NCI-H1417 treated with DMSO at 0.1 percent for 48 hours (cell line): ENCODE results near the gene RBMS3.

Experiments
- DNase-seq: peaks from one replicate; lab custom pipeline; 2025; lab: John Stamatoyannopoulos, UW

The RBMS3 gene

DNA sequence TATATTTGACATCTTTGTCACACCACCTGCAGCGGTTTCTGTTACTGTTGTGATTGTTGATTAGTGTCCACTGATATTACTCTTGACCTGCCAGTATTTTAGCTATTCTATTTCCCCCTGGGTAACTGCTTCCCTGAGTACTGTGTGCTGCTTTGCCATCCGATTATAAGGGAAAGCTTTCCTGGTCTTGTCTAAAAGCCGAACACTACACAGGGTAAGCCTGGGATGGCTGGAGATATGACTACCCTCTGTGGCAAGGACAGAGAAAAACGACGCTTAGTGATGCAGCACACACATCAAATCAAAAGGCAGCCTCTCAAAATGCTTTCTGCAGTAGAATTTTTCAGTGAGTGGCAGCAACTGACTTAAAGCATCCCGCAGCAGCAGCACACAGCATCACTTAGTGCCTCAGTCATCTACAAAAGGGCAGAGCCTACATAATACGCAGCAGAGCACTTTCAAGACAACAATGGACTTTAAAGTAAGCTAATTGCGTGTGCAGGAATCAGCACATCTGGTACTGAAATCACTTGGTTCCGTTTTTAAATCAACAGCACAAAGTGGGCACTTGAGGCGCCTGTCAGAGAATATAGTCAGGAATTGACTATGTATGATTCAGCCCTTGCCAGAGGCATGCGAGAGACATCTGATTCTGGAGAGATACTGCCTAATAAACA is 669.2 kb downstream of the RBMS3 start:
- no peak for DNase-seq

DNA sequence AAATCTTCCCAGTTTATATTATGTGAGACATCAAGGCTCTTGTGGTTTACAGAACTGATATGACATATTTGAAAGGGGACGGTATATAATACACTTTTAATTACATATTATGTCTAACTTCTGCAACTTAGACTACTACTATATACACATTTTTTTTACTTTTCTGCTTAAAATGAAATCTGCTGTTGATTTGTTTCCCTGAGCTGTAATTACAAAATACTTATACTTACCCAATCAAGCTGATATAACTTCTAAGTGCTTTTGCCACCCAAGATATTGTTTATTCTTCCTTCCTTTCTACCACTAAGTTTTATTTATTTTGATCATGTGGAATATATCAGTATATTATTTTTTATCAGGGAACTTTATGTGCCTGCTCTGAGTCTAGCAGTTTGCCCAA is 671.6 kb downstream of the RBMS3 start:
- DNase-seq = no peak

DNA sequence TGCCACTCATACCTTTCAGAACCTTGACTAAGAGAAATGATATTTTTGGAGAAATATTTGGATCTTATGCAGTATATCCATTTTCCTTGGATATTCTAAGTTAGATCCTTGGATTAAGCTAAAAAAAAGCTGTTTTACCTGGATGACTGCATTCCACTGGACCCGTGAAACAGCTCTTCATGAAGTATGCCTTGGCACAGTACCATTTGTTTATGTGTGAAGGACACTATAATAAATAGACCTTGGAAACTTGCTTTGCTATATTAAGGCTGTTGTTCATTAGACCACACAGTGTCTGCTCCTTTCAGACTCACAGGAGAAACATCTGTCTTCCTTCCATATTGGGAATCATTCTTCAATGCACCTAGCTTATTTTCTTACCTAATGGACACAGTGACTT is 674.5 kb downstream of the RBMS3 start:
- no peak for DNase-seq

DNA sequence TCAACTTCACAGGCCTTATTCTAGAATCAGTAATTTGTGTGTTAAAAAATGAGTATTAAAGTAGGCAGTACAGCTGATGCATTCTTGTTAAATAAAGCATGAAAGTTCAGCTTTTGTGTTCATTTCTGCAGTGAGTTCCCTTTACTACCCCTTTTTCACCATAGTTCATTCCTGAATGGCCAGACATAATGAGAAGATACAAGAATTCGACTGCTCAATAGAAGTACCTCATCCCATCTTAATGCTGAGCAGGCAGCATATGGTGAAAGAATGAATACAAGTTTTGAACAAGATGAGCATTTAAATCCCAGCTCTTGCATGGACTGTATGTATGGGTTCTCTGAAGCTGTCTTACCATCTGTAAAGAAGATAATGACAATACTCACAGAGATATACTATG is 677.9 kb downstream of the RBMS3 start:
- DNase-seq = no peak

DNA sequence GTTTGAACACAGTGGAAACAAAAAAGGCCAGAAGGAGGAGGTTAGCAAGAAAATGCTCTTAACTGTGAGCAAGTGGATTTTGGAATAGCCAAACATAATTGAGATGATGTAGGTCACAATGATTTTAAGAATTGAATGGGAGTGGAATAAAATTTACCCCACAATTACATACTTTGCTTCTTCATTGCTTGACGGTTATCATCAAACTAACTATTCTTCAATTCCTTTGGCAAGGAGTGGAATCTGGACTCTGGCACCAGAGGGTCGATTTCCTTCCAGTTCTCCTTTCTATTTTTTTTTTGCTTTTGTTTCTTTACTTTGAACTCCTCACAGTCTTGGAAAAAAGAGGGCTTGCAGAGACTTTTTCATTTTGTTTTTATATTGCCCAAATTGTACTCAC is 691.0 kb downstream of the RBMS3 start:
- no peak for DNase-seq

DNA sequence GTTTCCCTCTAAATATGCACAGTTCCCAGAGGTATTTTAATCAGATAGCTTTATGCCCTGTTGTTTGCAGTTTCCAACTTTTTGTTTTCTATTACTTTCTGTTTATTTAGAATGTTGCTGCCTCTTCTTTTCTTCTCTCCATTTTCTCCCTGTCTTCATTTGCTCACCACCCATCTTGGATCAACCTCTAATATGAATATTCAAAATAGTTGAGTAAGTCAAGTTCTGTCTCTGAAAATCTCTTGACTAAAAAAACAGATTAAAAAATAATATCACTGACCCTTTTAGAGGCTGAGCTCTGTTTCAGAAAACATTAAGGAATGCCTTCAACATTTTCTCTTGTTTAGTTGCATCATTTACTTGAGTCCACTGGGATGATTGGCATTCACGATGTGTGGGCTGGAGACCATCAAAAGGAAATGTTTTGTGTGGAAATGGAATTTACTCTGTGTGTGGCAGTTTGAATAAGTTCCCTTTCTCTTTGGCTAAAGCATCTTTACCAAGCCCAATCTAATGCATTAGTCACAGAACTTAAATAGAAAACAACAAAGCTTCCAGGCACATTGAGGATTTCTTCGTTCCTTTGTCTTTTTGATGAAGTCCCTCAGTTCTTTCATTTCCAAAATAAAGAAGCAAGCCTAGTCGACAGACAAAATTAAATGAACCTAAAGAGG is 691.6 kb downstream of the RBMS3 start:
- DNase-seq = no peak

DNA sequence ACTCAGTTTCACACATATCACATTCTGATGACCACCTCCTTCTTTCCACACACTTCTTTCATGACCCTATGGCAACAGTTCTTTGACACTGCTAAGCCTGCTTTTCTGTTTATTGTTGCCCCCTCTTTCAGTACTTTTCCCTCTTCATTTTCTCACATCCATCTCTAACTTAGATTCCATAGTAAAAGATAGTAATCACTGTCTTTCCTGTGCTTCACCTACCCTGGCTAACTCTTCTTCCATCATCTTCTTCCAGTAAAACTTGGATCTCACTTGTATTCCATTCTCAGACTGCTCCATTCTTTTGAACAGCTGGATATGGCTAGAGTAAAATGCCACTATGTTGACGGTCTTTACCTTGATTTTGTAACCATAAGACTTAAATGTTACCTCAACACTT is 692.9 kb downstream of the RBMS3 start:
- no peak for DNase-seq

DNA sequence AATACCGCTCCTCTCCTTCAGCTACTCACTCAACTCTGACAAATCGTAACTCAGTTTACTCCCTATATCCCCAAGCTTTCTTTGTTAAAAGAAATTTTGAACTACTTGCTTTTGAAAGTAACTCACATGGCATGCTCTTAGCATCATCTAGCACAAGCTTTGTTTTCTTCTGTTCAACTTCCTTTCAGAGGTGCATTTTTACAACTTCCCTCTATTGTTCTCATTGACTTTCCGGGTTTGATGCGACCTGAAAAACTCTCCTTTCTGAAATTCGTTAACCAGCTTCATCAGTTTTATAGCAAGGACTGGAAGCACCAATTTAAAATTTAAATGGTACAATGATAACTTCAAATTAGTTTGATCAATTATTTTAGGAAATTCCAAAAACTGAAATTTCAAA is 696.0 kb downstream of the RBMS3 start:
- no peak for DNase-seq

DNA sequence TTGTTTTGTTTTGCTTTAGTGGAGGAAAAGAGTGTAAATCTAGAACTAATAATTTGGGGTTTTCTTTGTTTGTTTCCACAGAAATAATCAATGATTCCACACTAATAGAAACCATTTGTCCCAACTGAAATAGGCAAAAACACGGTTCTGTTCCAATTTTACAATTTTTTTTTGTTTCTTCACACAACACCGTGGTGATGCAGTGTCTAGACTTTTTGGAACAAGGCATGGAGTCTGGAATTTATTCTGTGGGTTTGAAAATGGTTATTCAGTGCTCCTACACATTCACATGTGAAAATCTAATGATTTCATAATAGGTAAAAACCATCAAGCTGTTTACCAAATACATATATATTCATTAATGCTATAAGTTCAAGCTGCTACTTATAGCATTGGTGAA is 696.5 kb downstream of the RBMS3 start:
- no peak for DNase-seq

DNA sequence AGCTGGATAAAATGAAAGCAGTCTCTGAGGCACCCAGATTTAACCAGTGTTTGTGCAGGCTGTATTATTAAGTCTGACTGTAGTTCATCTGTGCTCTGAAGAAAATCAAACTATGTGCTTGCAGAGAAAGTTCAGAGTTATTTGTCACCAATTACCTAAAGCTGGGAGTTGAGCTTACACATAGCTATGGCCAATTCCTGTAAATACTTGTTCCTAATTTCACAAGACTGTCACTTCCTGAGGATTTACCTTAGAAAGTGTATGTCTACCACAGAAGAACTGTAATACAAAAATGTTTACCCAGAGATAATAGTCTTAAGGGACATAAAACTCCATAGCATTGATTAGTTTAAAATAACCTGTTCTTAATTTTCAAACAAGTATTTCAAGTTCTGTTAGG is 697.2 kb downstream of the RBMS3 start:
- DNase-seq = no peak

DNA sequence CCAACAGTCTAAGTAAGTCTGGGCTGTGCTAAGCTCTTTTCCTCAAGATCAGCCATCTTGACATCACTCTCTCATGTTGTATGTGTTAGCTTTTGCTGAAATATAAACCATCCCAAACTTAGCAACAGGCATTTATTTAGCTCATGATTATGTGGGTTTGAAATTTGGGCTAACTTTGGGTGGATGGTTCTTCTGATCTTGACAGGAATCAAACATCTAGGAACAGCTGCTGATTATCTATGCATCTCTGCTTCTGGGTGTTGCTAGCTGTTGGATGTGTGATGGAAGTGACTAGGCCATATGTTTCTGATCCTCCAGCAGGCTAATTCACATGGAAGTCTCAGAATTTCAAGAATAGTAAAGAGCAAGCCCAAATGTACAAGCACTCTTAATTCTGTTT is 710.3 kb downstream of the RBMS3 start:
- no peak for DNase-seq

DNA sequence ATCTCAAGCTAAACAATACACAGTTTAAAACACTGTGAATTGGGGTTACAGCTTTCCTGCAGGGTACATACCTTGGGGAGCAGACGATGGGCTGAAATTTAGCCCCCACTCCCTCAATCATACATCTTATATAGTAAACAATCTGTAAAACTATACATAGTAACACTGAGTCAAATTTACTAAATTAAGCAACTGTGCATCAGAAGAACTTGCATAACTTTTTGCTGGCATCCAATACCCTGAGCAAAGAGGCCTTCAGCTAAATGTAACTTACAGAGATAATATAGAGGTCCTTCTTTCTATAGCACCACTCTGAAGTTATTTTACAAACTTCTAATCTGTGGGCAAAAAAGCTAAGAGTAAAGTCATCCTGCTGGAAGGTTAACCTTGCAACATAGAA is 721.9 kb downstream of the RBMS3 start:
- DNase-seq = no peak

DNA sequence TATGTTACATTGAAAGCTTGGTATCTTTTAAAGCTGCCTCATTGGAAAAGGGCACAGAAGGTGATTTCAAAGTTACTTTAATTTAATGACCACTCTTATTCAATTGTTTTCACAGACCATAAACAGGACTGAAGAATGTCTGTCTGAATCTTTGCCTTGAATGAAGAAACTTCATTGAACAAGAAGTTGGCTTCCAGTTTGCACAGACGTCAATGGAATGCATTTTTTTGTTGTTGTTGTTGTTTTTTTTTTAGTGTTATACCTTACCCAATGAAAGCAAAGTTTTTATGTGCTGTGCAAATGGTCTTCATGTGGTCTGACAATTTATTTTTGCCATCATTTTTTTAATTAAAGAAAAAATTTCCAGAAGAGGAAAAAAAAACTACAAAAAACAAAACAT is 722.9 kb downstream of the RBMS3 start:
- DNase-seq = no peak

DNA sequence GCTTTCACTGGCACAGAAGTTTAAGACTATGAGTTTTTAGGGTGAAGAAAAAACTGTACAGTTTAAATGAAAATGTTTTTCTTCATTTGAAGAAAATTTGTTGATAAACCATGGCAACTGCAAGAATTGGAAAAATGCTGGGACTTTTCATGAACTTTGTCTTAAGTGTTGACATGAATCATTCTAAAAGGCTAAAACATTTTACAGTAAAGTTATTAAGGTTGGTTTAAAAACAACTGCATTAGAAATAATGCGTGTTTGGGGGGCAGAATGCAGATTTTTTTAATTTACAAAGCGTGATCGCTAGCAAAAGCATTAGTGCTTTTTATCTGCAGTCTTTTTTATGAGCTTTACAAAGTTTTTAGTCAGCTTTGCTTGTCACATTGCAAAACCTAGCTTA is 723.6 kb downstream of the RBMS3 start:
- no peak for DNase-seq

DNA sequence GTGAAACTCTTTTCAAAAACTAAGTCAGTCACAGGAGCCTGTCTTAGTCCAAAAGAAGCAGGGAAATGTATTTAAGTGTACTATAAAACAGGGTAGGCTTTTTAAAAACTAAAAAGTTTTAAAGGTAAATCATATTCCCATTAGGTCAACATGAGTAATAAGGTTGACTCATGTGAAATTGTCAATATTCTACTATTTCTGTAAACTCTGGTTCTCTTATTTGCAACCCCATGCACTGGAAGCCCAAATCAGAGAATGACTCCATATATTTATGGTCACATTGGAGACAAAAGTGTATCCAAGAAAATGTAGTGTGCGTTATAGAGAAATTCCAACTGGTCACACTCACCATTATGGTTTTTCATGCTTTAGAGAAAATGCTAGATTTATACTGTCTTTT is 725.2 kb downstream of the RBMS3 start:
- DNase-seq = no peak

DNA sequence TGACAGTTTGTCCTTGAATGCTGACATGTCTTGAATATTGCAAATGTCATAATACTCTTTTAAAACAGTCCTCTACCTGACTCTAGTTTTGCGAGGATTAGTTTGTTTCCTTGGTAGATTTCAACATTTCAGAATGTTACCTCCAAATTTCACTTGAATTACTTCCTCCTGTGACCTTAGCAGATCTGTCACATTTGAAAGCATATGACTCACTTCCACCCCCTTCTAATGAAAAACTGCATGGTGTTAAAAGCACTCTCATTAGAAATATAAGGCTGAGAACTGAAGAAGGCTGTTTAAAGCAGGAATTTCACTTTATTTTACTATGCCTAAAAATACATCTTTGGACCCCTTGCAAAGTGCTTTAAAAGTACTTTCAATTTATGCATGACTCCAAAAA is 726.8 kb downstream of the RBMS3 start:
- DNase-seq = no peak

DNA sequence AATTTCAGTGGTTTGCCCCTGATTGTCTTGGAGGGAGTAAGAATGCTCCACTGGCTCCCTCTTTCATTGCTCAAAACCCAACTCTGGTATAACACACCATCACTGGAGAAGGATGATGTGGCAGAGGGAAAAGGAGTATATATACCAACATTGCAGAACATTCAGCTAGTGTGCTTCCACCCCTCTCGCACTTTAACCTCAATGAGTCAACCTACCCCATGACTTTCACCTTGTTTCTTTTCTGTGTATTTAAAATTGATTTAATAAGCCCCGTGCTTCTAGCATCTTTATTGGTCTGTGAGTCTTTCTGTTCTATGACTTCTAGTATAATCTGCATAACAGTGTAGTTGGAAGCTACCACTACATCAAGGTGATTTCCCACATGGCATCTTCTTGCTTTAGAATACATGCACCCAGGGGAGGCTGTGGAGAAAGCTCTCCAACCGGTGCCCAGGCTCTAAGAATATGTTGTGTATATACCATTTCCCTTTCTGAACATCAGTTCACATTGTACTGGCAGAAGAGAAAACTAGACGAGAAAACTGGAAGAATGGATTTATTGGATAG is 730.4 kb downstream of the RBMS3 start:
- no peak for DNase-seq

DNA sequence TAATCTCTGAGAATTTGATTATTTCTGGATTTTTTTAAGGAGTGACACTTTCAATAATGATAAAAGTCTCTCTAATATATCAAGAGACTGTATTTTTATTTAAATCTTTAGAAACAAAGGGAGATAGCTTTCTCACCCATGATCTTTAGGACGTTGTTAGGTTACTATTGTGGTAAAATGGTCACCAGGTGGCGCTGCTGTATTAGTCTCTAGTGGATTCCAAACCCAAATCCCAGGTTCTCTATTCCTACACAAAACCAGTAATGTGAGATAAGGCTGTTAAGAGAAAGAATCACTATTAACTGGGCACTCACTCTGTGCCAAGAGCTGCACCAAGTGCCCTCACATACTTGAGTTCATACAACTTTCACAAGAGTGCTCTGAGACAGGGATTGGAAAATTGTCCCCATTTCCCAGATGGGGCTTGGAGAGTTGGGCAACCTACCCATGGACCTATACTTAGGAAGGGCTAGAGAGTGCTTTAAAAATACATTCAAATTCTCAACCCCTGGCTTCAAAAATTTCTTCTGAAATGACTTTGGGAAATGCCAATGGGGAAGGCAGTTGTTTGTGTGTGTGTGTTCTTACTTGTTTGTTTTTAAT is 732.2 kb downstream of the RBMS3 start:
- DNase-seq = peak; percentile 6

DNA sequence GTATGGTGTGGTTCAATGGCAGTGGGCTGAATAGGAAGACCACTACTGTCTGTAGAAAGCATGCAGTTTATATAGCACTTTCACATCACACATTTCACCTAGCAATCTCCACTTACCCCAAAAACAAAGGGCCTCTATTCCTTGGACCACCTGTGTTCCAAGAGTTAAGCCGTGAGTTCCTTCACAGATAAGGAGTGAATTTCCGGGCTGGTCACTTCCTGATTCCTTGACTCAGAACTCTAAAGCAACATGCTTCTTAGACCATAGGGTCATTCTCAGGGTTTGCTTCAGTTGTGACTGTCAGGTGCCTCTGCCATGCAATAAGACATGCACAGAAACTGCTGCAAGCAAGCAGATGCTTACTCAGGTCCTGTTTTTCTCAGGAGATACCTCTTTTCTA is 737.0 kb downstream of the RBMS3 start:
- DNase-seq = no peak

DNA sequence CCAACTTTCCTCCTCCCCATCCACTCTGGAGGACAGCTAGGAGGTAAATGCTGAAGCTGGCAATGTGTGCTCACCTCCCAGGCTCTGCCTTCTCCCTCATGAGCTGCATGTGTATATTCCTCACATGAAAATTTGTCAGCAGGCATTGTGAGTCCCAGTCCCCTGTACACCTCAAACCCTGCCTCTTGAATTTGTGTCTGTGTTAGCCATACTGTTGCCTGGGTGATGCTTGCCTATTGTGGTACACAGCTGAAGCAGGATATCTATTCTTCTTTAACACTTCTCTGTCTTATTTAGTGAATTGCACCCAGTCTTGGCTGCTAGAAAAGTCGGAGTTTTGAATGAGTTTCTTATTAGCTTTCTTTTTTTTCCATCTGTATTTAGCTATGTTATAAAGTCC is 739.5 kb downstream of the RBMS3 start:
- DNase-seq = no peak

DNA sequence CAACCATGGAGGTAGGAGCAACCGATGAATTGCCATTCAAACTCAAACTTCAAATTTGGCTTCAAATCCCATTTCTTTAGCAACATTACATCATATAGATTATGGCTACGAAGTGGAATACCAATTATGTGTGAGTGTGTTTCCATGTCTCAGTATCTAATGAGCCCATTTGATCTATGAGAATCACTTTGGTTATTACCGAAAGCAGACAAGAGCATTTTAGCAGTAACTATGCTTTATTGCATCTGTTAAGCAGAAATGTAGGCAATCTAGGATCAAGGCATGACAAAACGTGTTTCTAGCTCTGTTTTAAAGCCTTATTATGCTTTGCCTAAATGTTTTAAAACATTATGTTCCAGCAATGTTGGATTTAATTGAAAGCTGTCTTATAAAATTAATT is 743.6 kb downstream of the RBMS3 start:
- no peak for DNase-seq

DNA sequence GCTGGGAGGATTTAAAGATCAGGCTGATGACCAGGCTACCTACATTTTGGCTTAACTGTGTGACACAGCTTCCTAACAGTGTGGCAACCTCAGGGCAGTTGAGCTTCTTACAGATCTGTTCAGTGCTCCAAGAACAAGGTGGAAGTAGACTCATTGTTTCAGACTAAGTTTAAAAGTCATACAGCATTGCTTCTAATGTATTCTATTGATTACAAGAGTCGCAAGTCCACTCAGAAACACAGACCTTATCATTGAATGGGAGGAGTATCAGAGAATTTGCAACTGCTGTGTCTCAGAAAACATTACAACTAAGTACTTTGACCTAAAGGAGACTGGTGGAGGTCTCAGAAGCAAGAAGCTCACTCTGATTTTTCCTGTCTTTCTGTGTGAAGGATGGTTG is 746.0 kb downstream of the RBMS3 start:
- DNase-seq = no peak

DNA sequence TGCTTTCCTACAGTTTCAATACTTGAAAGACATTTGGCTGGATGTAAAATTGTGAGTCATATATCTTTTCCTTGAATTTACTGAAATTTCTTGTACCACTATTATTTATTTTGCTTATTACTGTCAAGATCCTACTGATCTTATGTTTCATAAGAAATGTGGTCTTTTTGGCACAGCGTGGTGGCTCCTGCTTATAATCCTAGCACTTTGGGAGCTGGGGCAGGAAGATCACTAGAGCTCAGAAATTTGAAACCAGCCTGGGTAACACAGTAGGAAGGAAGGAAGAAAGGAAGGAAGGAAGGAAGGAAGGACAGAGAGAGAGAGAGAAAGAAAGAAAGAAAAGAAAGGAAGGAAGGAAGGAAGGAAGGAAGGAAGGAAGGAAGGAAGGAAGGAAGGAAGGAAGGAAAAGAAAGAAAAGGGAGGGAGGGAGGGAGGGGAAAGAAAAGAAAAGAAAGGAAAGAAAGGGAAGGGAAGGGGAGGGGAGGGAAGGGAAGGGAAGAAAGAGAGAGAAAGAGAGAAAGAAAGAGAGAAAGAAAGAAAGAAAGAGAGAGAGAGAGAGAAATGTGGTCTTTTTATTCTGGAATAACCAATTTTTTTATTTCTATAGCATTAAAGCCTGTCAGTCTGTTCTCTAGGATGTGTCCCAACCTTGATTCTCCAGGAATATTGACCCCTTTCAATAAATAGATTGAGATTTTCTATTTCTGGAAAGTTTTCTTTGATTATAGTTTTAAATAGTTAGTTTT is 753.5 kb downstream of the RBMS3 start:
- no peak for DNase-seq
